T-helper 9 cell (primary cell): ENCODE measurements around the gene CYP19A1.

ENCODE experiments used
- DNase-seq: peaks from one replicate; pipeline ENCODE4 v3.0.0-alpha.2; 2020

CYP19A1 gene

GRCh38 chr15:51253366-51253765 is 85.0 kb downstream of the CYP19A1 start:
- no peak for DNase-seq

GRCh38 chr15:51252671-51253070 is 85.7 kb downstream of the CYP19A1 start:
- DNase-seq: no peak

GRCh38 chr15:51251556-51251955 is 86.8 kb downstream of the CYP19A1 start:
- no peak for DNase-seq

- DNase-seq: no peak
Measured at GRCh38 chr15:51250217-51251011, 88.0 kb downstream of the CYP19A1 start.

- no peak for DNase-seq
Measured at GRCh38 chr15:51245628-51246027, 92.8 kb downstream of the CYP19A1 start.

- DNase-seq: no peak
Measured at GRCh38 chr15:51244423-51244869, 94.0 kb downstream of the CYP19A1 start.

GRCh38 chr15:51243774-51244173 is 94.6 kb downstream of the CYP19A1 start:
- DNase-seq: no peak

GRCh38 chr15:51240066-51240465 is 98.3 kb downstream of the CYP19A1 start:
- no peak for DNase-seq

GRCh38 chr15:51237816-51238215 is 100.6 kb downstream of the CYP19A1 start:
- DNase-seq: no peak

GRCh38 chr15:51234176-51234927 is 104.0 kb downstream of the CYP19A1 start:
- no peak for DNase-seq

- no peak for DNase-seq
Measured at GRCh38 chr15:51232581-51232980, 105.8 kb downstream of the CYP19A1 start.

- no peak for DNase-seq
Measured at GRCh38 chr15:51229907-51230330, 108.5 kb downstream of the CYP19A1 start.

- DNase-seq: no peak
Measured at GRCh38 chr15:51227940-51228732, 110.3 kb downstream of the CYP19A1 start.

GRCh38 chr15:51226576-51227210 is 111.7 kb downstream of the CYP19A1 start:
- no peak for DNase-seq

GRCh38 chr15:51224428-51224827 is 114.0 kb downstream of the CYP19A1 start:
- no peak for DNase-seq

- no peak for DNase-seq
Measured at GRCh38 chr15:51223771-51224229, 114.6 kb downstream of the CYP19A1 start.

GRCh38 chr15:51218299-51218938 is 120.0 kb downstream of the CYP19A1 start:
- DNase-seq: no peak

GRCh38 chr15:51212909-51213308 is 125.5 kb downstream of the CYP19A1 start:
- no peak for DNase-seq

- no peak for DNase-seq
Measured at GRCh38 chr15:51212239-51212638, 126.2 kb downstream of the CYP19A1 start.

- no peak for DNase-seq
Measured at GRCh38 chr15:51205050-51205975, 133.1 kb downstream of the CYP19A1 start.

GRCh38 chr15:51203797-51204196 is 134.6 kb downstream of the CYP19A1 start:
- DNase-seq: no peak
